GM19455 (cell line): ENCODE measurements around the gene KDM4C.
"Not testable (repeated sequence)": the region's sequence is repeated elsewhere in the genome, so short reads cannot be mapped to it uniquely, and the experiment has no call there.

ENCODE experiments used
- ATAC-seq: cut with Tn5 transposase; IDR thresholded peaks from one replicate; pipeline ENCODE4 v1.9.1; 2021; ENCODE audit not compliant: unreplicated experiment

The KDM4C gene

GRCh38 chr9:6763244-6763643 is 5.5 kb downstream of the KDM4C start:
- ATAC-seq, result no peak

DNA sequence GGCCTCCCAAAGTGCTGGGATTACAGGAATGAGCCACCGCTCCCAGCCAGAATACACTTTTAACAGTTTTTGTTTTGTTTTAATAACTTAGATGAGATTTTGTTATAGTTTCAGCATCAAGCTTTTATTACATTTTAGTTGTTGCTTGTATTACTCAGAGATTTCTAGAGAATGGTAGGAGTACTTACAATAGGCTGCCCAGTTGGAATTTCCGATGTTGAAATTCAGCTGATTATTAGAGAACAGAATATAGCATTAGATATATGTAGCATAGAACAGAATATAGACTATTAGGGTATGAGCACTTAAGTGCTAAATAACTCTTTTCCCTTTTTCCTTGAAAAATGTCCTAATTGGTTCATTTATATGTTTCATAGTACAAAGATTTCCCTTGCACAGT is 6.2 kb downstream of the KDM4C start:
- no peak for ATAC-seq

- ATAC-seq, result no peak
Observed at GRCh38 chr9:6764523-6764922, 6.8 kb downstream of the KDM4C start.

DNA sequence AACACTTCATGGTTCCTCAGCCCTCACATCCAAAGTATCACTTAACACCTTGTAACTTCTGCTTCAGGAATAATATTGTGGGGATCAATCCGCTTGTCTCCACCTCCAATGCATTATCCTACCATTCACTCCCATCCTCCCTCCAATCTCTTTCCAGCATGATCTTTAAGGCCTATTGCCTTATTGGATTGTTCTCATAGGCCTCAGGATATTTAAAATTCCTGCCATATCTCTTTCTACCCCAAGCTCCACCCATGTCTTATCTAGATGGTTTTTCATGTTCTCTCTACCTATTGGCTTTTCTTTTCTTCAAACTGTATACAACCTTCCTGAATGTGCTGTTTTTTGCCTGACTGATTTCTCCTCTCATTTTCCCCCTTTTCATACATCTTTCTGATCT is 7.2 kb downstream of the KDM4C start:
- no peak for ATAC-seq

GRCh38 chr9:6765396-6765795 is 7.6 kb downstream of the KDM4C start:
- no peak for ATAC-seq

- ATAC-seq, result no peak
Observed at GRCh38 chr9:6766606-6767005, 8.8 kb downstream of the KDM4C start.

- not testable (repeated sequence) for ATAC-seq
Observed at GRCh38 chr9:6768587-6768986, 10.8 kb downstream of the KDM4C start.

GRCh38 chr9:6771722-6772121 is 13.9 kb downstream of the KDM4C start:
- no peak for ATAC-seq

GRCh38 chr9:6777213-6777902 is 19.6 kb downstream of the KDM4C start:
- ATAC-seq, result no peak

GRCh38 chr9:6779417-6780241 is 21.9 kb downstream of the KDM4C start:
- no peak for ATAC-seq

DNA sequence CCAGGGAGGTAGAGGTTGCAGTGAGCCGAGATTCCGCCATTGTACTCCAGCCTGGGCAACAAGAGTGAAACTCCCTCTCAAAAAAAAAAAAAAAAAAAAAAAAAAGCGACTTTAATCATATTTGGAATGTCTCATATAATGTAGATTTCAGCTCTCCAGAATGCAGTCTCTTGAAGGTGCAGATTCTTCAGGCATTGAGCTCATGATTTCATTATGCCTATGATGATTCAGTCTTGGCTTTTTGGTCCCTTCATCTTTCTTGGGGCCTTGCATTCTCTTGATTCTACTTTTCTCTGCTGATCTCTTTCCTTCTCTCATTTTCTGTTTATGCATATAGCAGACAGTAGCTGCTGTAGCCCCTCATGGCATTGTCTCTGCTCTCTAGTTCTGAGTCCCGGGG is 22.9 kb downstream of the KDM4C start:
- no peak for ATAC-seq

- ATAC-seq, result no peak
Observed at GRCh38 chr9:6781476-6781875, 23.7 kb downstream of the KDM4C start.

- ATAC-seq, result no peak
Observed at GRCh38 chr9:6782345-6782744, 24.6 kb downstream of the KDM4C start.

GRCh38 chr9:6782981-6783380 is 25.2 kb downstream of the KDM4C start:
- ATAC-seq, result no peak

DNA sequence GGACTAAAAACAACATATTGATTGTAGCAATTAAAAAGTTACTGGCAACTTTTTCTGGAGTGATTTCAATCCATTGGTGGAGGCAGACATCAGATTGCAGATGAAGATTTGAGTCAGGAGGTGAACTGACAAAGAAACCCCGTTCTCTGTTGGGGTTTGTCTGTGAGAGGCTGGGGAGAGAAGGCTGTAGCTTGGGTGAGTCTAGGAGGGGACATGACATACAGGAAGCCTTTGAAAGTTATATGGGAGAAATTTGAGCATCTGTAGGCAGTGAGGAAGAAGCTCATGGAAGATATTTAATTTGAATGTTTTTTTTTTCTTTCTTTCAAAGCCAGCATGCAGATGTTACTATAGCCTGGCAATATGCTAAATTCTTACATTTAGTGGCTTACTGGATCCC is 26.0 kb downstream of the KDM4C start:
- no peak for ATAC-seq

DNA sequence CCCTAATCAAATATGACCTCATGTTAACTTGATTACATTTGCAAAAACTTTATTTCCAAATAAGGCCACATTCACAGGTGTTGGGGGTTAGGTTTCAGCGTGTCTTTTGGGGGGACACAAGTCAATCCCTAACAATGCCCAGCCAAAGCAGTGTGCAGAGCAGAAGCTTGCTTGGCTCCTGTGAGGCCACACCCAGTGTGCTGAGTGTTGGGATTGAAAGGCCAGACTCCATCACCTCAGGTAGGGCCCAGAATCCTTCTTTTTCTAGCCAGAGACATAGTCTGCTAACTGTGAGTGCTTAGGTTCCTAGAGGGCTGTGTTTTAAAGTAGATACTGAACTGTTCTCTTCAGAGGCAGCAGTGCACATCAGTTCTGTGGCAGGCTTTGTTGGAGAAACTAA is 27.9 kb downstream of the KDM4C start:
- no peak for ATAC-seq

- no peak for ATAC-seq
Observed at GRCh38 chr9:6787793-6788161, 30.0 kb downstream of the KDM4C start.

GRCh38 chr9:6788162-6789016 is 30.6 kb downstream of the KDM4C start:
- ATAC-seq, result no peak

DNA sequence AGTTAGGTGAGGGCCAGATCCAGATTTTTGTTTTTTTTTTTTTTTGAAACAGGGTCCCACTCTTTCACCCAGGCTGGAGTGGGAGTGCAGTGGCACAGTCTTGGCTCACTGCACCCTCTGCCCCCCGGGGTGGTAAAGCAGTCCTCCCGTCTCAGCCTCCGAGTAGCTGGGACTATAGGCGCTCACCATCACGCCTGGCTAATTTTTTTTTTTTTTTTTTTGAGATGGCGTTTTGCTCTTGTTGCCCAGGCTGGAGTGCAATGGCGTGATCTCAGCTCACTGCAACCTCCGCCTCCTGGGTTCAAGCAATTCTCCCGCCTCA is 31.2 kb downstream of the KDM4C start:
- not testable (repeated sequence) for ATAC-seq

DNA sequence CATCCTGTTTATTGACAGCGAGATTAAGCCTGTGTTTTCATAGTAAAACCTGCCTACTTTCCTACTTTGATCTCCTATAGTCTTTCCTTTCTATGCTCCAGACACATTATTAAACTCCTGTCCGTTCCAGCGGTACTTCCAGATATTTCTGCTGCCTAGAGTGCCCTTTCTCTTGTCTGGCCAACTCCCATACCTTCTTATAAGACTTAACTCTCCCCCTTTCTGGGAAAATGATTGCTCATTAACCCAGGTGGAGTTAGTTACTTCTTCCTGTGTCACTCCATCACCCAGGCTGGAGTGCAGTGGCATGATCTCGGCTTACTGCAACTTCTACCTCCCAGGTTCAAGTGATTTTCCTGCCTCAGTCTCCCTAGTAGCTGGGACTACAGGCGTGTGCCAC is 33.1 kb downstream of the KDM4C start:
- no peak for ATAC-seq

- ATAC-seq, result no peak
Observed at GRCh38 chr9:6793203-6793602, 35.4 kb downstream of the KDM4C start.

DNA sequence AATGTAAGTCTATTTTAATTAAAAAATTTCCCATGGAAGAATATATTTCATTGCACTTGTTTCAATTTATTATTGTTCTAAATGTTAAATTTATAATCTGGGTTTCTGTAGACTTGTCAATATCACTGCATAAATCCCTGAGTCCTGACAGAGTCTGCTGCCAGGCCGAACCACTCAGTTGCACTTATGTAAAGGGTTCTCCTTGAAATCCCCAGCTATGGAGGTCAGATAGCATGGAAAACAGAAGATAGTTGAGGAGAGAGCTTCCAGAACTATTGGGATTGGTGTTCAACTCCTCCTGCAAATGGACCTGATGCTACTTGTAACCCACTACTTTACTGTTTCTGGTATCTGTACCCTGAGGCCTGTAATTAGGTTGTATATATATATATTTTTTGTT is 37.2 kb downstream of the KDM4C start:
- ATAC-seq, result no peak
